M059J (cell line): ENCODE measurements around the gene NBPF1. TPM values are rescaled to one million over a fixed set of nuclear protein-coding genes. Genes with fewer than 3 reads are reported as not detected.
"Not testable (repeated sequence)": the region's sequence is repeated elsewhere in the genome, so short reads cannot be mapped to it uniquely, and the experiment has no call there.

Experiments
- DNase-seq: peaks from one replicate; pipeline ENCODE4 v3.0.0-alpha.2; 2012; ENCODE audit warnings: low read depth
- total RNA-seq: library from RNA; depleted of rRNA; stranded (reverse); fragments of >200 nt; shearing (Covaris generic); gene quantifications from 2 replicates; pipeline ENCODE4 v1.2.3, GENCODE V29; 2014; rRNA removed

NBPF1 gene
- 16.4 and 34.9 TPM in 2 replicates for total RNA-seq

DNA sequence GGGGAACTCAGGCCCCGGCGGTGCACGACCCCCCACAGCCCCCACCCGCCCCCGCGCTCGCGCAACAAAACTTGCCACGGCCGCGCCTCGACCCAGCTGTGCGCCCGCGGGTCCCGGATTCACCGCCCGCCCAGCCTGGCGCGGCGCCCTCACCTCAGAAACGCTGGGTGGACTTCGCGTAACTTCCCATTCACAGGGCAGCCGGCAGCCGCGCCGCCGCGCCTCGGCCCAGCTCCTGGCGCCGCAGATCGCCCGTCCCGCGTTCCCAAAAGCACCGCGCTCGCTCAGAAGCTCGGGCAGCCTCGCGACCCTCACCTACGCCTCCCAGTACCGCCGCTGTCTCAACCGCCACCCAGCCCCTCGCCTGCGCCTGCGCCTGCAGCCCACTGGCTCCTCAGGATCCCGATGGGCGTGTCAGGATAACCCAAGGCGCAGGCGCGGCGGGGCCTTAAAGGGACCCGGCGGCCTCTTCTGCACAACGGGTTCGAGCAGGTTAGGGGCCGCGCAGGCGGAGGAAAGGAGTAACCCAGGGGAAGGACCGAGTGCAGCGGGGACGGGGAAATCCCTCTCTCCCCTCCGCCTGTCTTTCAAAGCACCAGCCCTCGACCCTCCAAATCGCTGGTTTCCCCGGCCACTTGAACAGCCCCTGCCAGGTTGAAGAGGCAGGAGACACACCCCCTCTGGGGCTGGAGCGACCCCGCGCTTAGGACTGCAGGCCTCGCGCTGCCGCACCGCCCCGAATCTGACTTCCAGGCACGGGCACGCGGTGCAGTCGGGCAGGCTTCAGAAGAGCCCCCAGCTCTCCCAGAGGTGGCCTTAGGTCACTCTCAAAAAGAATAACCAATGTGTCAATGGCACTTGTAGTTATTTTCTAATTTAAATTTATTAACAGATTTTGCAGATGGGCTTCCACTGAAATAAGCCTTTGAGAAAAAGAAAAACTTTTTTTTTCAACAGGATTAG, at the start of gene NBPF1:
Gene NBPF1, minus strand, starts transcription at position 380 of the 963 bp plus-strand sequence.
- DNase-seq, result peak; percentile 97

DNA sequence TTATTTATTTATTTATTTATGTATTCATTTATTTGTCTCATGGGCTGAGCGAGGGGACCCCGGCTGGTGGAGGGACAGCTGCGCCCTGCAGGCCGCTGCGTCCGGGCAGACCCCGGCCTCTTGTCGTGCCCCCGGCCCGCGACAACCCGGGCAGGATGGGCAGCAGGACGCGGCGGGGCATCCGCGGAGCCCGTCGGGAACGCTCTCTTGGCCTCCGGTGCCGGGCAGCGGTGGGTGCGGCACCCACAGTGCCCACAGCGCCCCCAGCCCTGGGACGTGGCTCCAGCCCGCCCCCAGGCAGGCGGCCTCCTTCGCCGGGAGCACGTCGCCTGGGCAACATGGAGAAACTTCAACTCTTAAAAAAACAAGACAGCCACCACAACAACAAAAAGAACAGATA, 44.9 kb upstream of the NBPF1 start:
- not testable (repeated sequence) for DNase-seq

DNA sequence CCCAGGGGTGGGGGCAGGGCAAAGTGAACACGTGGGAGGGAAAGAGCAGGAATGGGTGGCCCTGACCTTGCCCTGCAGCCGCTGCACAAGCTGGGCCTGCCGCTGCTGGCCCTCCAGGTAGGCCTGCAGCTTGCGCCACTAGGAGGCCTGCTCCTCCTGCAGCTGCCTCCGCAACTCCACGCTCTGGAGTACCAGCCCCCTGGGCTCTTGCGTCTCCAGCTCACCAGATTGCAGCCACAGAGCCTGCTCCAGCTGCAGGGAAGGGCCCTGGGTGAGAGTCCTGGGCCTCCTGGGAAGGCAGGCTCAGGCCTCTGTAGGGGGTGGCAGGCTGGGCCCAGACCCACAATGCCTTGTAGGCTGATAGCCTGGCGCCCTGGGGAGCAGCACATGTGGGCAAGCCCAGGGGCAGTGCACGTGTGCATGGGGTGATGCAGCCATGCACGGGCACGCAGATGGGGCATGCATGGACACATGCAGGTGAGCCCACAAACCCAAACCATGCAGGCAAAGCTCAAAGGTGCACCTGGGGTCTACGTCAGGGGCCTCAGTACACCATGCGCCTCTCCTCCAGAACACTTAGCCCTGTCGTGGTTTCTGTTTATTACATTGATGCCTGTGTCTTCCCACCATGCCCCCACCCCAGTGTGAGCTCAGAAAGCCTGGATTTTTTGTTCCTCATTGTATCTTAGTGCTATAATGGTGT, 43.8 kb upstream of the NBPF1 start:
- DNase-seq, result not testable (repeated sequence)

DNA sequence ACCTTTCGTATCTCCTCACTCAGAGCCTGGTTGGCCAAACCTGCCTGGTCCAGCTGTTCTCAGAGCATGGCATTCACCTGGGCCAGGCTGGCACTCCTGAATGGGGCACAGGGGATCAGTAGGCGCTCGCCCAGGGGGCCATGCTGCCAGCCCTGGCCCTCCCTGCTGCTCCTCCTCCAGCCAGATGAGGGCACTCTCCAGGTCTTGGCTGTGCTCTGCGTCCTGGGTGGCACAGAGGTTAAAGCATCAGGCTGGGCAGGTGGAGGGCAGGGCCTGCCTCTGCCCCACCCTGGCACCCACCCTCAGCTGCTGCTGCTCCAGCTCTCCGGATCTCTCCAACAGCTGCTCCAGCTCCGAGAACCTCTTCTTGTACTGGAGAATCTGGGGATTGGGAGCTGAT, 43.2 kb upstream of the NBPF1 start:
- DNase-seq, result not testable (repeated sequence)

DNA sequence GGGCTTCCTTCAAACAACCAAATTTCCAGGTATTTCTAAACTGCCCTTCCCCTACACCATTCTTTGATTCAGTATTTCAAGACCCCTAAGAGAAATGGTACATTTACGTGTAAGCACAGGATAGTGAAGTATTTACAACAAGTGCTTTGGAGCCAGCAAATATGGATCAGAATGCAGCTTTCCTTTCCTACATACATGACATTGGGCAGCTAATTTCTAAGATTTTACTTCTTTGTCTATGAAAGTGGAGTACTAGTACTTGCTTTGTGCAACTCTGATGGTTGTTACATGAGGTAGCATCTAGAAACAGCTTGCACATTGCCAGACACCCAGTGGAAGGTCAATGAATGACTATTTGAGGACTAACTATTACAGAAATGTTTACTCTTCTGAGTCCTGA, 38.2 kb upstream of the NBPF1 start:
- DNase-seq, result not testable (repeated sequence)

DNA sequence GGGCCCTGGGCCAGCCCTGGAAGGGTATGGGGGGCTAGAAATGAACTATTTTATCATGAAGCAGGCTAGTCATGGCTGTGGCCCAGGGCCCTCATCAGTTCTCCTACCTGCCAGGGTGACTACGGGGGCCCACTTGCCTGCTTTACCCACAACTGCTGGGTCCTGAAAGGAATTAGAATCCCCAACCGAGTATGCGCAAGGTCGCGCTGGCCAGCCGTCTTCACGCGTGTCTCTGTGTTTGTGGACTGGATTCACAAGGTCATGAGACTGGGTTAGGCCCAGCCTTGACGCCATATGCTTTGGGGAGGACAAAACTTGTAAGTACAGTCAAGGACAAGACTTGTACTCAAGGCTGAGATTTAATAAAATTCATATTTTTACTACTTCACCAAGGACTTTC, 36.6 kb upstream of the NBPF1 start:
- not testable (repeated sequence) for DNase-seq

DNA sequence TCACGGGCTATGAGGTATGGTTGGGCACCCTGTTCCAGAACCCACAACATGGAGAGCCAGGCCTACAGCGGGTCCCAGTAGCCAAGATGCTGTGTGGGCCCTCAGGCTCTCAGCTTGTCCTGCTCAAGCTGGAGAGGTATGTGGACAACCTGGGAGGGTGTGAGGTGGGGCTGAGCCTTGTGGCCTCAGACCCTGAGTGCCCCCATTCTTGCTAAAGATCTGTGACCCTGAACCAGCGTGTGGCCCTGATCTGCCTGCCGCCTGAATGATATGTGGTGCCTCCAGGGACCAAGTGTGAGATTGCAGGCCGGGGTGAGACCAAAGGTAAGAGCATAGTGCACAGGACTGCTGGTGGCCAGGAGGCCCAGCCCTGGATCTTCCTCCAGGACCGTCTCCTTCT, 36.0 kb upstream of the NBPF1 start:
- DNase-seq, result not testable (repeated sequence)

DNA sequence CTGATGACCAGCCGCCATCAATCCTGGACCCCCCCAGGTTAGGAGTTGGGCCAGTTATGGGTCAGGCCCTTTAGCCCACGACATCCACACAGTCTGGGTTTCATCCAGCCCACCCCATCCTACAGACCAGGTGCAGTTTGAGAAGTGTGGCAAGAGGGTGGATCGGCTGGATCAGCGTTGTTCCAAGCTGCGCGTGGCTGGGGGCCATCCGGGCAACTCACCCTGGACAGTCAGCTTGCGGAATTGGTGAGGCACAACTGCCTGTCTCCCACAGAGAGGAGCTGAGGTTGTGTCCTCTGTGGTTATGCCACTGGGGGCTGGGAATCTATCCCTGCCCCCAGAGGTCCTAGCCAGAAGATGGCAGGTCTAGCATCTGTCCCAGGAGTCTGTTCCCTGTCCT, 35.4 kb upstream of the NBPF1 start:
- DNase-seq, result not testable (repeated sequence)

DNA sequence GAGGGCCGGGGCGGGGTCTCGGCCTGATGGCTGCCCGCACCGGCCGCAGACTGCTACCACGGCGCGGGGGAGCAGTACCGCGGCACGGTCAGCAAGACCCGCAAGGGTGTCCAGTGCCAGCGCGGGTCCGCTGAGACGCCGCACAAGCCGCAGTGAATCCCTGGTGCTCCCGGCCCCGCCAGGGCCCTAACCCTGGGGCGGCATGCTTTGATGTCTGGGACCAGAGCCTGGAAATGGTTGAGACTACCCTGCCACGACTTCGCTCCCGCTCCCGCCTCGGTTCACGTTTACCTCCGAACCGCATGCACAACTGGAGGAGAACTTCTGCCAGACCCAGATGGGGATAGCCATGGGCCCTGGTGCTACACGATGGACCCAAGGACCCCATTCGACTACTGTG, 34.9 kb upstream of the NBPF1 start:
- not testable (repeated sequence) for DNase-seq

DNA sequence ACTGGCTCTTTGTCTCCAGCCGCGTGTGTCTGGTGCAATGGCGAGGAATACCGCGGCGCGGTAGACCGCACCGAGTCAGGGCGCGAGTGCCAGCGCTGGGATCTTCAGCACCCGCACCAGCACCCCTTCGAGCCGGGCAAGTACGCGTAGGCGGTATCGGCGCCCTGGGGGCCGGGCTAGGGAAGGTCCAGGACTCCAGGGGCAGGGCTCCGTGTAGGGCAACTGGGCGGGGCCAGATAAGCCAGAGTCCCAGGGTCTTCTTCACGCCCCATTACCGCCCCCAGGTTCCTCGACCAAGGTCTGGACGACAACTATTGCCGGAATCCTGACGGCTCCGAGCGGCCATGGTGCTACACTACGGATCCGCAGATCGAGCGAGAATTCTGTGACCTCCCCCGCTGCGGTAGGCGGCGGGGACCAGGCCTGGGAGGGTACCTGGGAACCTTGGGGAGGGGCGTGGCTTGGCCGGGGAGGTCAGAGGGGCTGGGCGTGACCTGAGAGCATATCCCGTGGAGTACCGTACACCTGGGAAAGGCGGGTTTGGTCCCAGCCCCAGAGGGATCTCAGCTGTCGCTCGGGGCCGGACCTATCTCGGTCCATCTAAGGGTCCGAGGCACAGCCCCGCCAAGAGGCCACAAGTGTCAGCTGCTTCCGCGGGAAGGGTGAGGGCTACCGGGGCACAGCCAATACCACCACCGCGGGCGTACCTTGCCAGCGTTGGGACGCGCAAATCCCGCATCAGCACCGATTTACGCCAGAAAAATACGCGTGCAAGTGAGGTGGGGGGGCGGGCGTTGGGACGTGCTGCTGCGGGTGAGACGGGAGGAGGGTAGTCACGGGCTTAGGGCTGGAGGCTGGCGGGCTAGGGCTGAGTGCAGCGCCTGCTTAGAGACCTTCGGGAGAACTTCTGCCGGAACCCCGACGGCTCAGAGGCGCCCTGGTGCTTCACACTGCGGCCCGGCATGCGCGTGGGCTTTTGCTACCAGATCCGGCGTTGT, 34.1 kb upstream of the NBPF1 start:
- not testable (repeated sequence) for DNase-seq

DNA sequence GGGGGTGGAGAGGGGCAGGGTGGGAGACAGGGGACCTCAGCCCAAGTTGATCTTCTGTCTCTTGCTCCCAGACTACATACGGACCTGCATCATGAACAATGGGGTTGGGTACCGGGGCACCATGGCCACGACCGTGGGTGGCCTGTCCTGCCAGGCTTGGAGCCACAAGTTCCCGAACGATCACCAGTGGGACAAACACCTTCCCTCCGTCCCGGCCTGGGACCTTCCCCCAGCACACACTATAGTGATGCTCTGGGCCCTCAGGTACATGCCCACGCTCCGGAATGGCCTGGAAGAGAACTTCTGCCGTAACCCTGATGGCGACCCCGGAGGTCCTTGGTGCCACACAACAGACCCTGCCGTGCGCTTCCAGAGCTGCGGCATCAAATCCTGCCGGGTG, 33.4 kb upstream of the NBPF1 start:
- DNase-seq, result not testable (repeated sequence)

DNA sequence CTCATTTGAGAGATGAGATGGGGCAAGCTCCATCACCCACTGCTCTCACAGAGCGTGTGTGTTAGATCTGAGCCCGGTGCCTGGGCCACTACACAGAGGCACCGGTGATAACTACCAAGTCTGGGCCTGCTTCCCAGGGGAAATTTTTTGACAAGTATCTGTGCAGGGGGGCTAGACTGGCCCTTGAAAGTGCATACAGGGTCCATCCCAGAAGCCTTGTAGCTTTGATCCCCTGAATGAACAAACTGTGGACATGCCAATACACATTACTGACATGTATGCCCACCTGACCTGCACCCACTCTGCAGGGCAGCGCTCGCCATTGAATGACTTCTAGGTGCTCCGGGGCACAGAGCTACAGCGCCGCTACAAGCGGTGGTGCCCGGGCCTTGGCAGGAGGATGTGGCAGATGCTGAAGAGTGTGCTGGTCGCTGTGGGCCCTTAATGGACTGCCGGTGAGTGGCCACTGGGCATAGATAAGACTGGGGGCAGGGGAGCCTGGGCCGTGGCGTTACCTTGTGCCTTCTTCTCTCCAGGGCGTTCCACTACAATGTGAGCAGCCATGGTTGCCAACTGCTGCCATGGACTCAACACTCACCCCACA, 32.8 kb upstream of the NBPF1 start:
- not testable (repeated sequence) for DNase-seq

DNA sequence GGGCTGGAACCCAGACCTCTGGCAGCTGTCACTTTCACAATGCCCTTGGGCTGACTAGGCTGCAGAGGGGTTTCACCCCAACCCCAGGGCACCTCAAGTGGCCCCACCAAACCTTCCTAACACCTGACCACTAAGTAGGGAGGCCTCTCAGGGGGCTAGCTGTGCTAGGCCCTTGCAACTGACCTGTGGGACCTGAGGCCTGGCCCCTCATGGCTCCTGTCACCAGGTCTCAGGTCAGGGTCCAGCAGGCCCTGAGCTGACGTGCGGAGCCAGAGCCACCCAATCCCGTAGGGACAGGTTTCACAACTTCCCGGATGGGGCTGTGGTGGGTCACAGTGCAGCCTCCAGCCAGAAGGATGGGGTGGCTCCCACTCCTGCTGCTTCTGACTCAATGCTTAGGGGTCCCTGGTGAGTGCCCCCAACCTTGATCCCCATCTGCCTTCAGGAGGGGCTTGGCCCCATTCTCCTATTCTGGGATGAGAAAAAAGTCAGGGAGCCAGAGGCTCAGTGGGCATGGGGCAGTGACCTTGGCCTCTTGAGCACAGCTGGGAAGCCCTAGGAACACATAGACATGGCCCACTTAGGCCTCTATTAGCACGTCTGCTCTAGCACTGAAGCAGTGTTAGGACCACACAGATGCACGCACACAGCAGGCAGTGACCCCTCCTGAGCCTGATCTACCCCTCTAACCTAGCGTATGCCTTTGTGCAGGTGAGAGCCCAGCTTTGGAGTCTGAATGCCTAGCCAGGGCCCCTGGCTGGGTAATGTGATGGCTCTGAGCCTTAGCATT, 32.1 kb upstream of the NBPF1 start:
- DNase-seq, result not testable (repeated sequence)

DNA sequence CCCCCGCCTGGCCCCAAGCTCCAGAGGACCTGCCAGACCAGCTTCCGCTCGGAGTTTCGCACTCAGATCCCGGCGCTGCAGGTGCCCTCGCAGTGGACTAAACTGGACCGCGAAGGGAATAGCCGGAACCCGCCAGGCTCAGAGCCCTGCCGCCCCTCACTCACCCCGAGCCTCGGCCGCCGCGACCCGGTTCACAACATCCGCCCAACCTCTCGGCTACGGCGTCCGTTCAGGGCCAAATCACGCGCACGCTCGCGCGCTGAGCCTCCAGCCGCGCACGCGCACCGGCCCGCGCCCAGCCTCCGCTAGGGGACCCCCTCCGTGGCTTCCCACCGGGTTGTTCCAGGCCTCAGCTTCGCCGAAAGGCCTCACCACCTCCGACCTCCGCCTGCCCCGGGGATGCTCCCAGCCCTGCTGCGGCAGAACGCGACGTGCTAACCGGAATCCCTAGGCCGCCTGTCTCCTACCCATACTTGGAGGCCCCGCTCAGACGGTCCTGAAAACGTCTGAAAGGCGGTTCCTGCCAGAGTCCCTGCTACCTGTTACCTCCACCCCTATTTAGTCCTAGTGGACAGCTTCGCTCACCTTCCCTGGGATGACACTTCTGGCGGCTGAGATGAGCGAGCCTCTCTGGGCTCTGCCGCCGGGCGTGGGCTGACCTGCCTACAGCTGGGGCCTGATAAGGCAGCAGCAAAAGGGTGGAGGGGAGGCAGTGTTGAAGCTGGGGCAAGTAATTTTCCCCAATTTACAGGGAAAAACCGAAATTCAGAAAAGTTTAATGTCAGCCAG, 31.3 kb upstream of the NBPF1 start:
- DNase-seq, result peak; percentile 94

DNA sequence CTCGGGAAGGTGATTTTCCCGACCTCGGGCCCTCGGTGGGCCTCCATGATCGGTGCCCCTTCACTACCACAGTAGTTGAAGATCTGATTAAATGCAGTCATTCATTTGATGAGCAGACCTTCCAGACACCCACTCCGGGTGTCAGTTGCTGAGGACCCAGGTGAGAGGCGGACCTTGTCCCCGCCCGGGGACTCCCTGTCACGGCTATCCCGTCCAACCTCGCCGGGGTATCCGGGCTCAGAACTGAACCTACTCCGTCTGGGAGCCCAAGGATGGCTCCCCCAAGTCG, 30.8 kb upstream of the NBPF1 start:
- no peak for DNase-seq

DNA sequence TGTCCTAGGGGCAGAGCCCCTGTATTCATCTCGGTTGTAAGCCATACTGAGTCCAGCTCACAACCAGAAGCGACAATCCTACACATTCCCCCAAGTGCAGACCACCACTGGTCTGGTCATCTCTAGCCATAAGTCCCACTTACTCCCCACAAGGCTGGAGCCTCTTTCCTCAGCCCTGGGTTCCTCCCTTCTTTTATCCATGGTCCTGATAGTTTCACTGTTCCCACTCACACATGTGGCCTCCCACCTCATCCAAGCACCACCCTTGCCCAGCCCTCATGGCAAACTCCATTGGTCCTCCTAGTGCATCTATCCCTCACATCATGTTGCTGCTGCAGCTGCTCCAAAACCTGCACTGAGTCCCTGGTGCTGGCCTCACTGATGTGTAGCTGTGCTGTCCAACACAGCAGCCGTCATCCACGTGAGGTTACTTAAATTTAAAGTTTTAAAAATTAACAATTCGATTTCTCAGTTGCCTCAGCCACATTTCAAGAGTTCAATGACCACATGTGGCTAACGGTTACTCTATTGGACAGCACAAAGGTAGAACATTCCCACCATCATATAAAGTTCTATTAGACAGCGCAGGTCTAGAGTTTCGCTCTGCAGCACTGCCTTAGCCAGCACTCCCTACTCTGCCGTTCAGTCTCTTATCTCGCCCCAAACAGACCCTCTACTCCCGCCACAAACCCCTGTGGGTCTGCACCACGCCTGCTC, 30.3 kb upstream of the NBPF1 start:
- DNase-seq, result peak; percentile 36

DNA sequence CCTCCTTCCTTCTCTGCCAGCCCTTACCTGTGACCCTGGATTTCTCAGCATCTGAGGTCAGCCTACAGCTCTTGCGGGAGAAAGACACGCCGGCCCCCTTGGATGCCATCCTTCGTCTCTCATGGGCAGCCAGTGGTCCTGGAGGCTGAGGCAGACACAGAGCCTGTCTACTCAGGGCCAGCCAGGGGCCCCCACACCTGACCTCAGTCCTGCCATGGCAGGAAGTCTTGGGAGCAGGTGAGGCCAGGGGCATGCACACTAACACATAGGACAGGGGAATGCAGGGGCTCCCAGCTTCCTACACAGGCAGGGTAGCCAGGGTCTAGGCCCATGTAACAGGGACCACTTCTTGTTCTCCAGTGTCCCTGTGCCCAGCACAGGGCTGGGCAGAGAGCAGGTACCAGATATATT, 29.6 kb upstream of the NBPF1 start:
- DNase-seq, result not testable (repeated sequence)

DNA sequence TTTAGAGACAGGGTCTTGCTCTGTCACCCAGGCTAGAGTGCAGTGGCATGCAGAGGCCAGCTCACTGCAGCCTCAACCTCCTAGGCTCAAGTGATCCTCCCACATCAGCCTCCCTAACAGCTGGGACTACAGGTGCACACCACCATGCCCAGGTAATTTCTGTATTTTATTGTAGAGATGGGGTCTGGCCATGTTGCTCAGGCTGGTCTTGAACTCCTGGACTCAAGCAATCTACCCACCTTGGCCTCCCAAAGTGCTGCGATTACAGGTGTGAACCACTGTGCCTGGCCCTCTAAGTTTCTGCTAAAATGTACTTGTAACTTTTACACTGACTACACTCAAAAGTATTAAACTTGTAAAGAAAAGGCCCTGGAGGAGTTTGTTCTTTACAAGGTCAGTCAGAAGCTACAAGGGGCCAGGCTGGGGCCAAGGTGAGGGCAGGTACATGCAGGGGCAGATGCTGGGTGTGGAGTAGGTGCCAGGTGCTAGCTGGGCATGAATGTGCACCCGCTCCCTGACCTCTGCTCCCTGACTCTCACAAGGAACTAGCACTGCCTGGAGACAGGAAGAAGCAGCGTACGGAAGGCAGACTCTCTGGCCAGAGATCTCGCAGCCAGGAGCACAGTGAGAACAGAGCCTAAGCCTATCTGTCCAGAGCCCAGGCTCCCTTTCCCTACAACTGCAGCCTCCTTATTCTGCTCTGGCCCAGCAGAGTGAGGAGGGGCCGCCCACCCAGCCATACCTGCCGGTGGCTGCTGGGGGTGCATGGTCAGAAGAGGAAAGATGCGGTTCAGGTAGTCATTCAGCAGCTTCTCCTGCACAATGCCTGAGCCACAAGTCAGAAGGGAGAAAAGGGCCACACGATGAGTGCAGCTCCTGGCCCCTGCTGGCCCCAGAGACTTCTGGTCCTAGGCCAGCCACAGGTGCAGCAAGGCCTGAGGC, 28.9 kb upstream of the NBPF1 start:
- DNase-seq, result not testable (repeated sequence)
